H1 (cell line): Measurements from ENCODE around the gene LPAR2. TPM values are rescaled to one million over a fixed set of nuclear protein-coding genes. Genes with fewer than 3 reads are reported as not detected.

ENCODE experiments used
- BCL11A ChIP-seq, 2 experiments: IDR thresholded peaks; one replicate each; pipeline ENCODE4 v1.6.1; 2011; ENCODE audit warnings: low read depth in 2 of 2, low read length in 2 of 2, mild to moderate bottlenecking in 2 of 2
- CBX8 ChIP-seq: fragments of 300-800, 300-1000 bp; sonication (generic); IDR thresholded peaks from 2 replicates; pipeline ENCODE4 v1.7.1; 2016; ENCODE audit warnings: low read depth, low read length, borderline replicate concordance
- POLR2A ChIP-seq, 2 experiments: IDR thresholded peaks; 1 replicate in 1 of 2; 2 replicates in 1 of 2; pipeline ENCODE4 v1.6.1; 2011; ENCODE audit warnings: low read depth in 2 of 2, low read length in 2 of 2, mild to moderate bottlenecking in 2 of 2; ENCODE audit errors: control extremely low read depth in 1 of 2
- SIRT6 ChIP-seq: IDR thresholded peaks from one replicate; pipeline ENCODE4 v1.7.1; 2012; ENCODE audit warnings: low read length, inconsistent platforms
- TAF1 ChIP-seq: IDR thresholded peaks from 2 replicates; pipeline ENCODE4 v1.6.1; 2011; ENCODE audit warnings: mild to moderate bottlenecking, low read depth, low read length
- polyA plus RNA-seq, 7 experiments: library from polyadenylated mRNA; depleted of rRNA in 3 of 7; stranded (reverse) in 5 of 7; unstranded in 2 of 7; fragments of >200 nt in 5 of 7; fragments of 200-250 nt in 2 of 7; gene quantifications; 1 replicate in 5 of 7; 2 replicates in 1 of 7; 4 replicates in 1 of 7; pipeline versions ENCODE4 v1.2.1 to v1.2.3, GENCODE V29; 2011 to 2013; ENCODE audit warnings: missing spikeins in 2 of 7, mixed read lengths in 2 of 7
- total RNA-seq: library from RNA; stranded (reverse); fragmentation: NEBNext Ultra II Directional; extraction: Animal tissue kit (Norgen Biotek cat#: 25700); gene quantifications from 2 replicates; pipeline ENCODE4 v1.2.1, GENCODE V29; 2021

LPAR2 gene
- total and polyA plus RNA-seq, 2 of the 8 experiments (the other 6 are each of a cell fraction or from before 2014, with no cell fraction given): 47.6 to 70.2 TPM

DNA sequence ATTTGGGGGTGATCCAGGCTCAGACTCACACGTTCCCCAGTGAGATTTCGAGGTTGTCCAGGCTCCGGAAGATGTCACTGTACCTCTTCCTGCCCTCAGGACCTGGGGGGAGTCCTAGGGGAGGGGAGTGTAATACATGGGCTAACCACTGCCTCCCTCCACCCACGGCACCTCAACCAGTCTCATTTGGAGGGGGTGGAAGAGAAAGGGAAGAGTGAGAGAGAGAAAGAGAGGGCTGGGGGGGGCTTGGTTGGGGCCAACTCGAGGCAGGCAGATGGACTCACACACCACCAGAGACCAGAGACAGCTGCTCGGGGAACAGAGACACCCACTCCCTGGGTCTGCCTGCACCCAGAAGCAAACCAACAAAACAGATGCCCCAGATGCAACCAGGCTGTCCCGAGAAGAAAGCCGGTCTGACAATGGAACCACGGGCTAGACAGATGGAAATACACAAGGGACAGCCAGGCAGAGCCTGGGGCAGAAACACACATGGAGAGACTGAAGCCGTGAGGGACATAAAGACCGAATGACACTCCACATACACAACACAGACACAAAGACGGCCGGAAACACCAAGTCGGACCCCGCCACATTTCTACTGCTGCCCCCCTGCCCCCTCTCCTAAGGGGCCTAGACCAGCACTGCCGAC is 14.6 kb upstream of the LPAR2 start (continued):
- TF ChIP-seq SIRT6 (no peak), CBX8 (no peak), POLR2A (IDR thresholded peaks at IDR 0.05; ENCODE audit: control extremely low read depth in 1 of 2, low read depth in 2 of 2, low read length in 2 of 2) (no peak), TAF1 (no peak), BCL11A (IDR thresholded peaks at IDR 0.05; ENCODE audit: low read depth in 2 of 2, low read length in 2 of 2) (no peak)
